HepG2 (cell line): ENCODE results near the gene MOB4. TPM values are rescaled to one million over a fixed set of nuclear protein-coding genes. Genes with fewer than 3 reads are reported as not detected.

ENCODE experiments used
- AKAP8 ChIP-seq: sonication (generic); formaldehyde crosslinking; IDR thresholded peaks from 2 replicates; pipeline ENCODE4 v1.5.1; 2020; ENCODE audit warnings: mild to moderate bottlenecking, missing genetic modification reagents
- BRD4 ChIP-seq: sonication (generic); formaldehyde crosslinking; IDR thresholded peaks from 2 replicates; pipeline ENCODE4 v1.4.0; 2020; ENCODE audit warnings: missing genetic modification reagents
- CBX5 ChIP-seq: sonication (generic); formaldehyde crosslinking; IDR thresholded peaks from 2 replicates; pipeline ENCODE4 v1.4.0; 2020; ENCODE audit warnings: missing genetic modification reagents, borderline replicate concordance
- JDP2 ChIP-seq: sonication (generic); formaldehyde crosslinking; IDR thresholded peaks from 2 replicates; pipeline ENCODE4 v1.8.1; 2022; ENCODE audit warnings: missing genetic modification reagents, borderline replicate concordance
- KAT7 ChIP-seq: IDR thresholded peaks from 2 replicates; pipeline ENCODE4 v1.6.1; 2018; ENCODE audit warnings: borderline replicate concordance, missing compliant biosample characterization
- MIER2 ChIP-seq: IDR thresholded peaks from 2 replicates; pipeline ENCODE4 v1.6.1; 2016; ENCODE audit warnings: missing biosample characterization, missing genetic modification reagents
- NFYC ChIP-seq: IDR thresholded peaks from 2 replicates; pipeline ENCODE4 v1.6.1; 2016; ENCODE audit warnings: missing genetic modification reagents, missing compliant biosample characterization
- PAX8 ChIP-seq: sonication (generic); formaldehyde crosslinking; IDR thresholded peaks from 2 replicates; pipeline ENCODE4 v1.8.0; 2022; ENCODE audit warnings: mild to moderate bottlenecking, missing genetic modification reagents, borderline replicate concordance
- PLRG1 ChIP-seq: fragments of 450-650 bp; conservative IDR thresholded peaks from 2 replicates; pipeline ENCODE4 v1.6.1; 2016
- RAD51 ChIP-seq: fragments of 450-650 bp; IDR thresholded peaks from 2 replicates; pipeline ENCODE4 v1.6.1; 2016; ENCODE audit warnings: borderline replicate concordance
- SKI ChIP-seq: fragments of 450-650 bp; IDR thresholded peaks from one replicate; pipeline ENCODE4 v1.6.1; 2018; ENCODE audit warnings: mild to moderate bottlenecking; ENCODE audit not compliant: partially characterized antibody
- ZNF562 ChIP-seq: sonication (generic); formaldehyde crosslinking; IDR thresholded peaks from 2 replicates; pipeline ENCODE4 v1.8.0; 2022; ENCODE audit warnings: missing genetic modification reagents, borderline replicate concordance
- ZNF564 ChIP-seq: sonication (generic); formaldehyde crosslinking; IDR thresholded peaks from 2 replicates; pipeline ENCODE4 v1.8.1; 2023; ENCODE audit warnings: mild to moderate bottlenecking, missing genetic modification reagents
- ZNF577 ChIP-seq: sonication (generic); formaldehyde crosslinking; IDR thresholded peaks from 2 replicates; pipeline ENCODE4 v1.4.0; 2020; ENCODE audit warnings: mild to moderate bottlenecking, low read depth, missing genetic modification reagents, borderline replicate concordance
- ZNF713 ChIP-seq: sonication (generic); formaldehyde crosslinking; IDR thresholded peaks from 2 replicates; pipeline ENCODE4 v1.4.0; 2020; ENCODE audit warnings: mild to moderate bottlenecking, missing genetic modification reagents
- ZNF841 ChIP-seq: sonication (generic); formaldehyde crosslinking; IDR thresholded peaks from 2 replicates; pipeline ENCODE4 v1.8.1; 2023; ENCODE audit warnings: missing genetic modification reagents, borderline replicate concordance
- ZSCAN21 ChIP-seq: sonication (generic); formaldehyde crosslinking; IDR thresholded peaks from 2 replicates; pipeline ENCODE4 v1.8.0; 2022; ENCODE audit warnings: mild to moderate bottlenecking, missing genetic modification reagents, moderate library complexity, borderline replicate concordance
- polyA plus RNA-seq, 8 experiments: library from polyadenylated mRNA; depleted of rRNA in 3 of 8; stranded (reverse) in 7 of 8; unstranded in 1 of 8; fragments of >200 nt; fragmentation: Illumina TruSeq in 4 of 8; extraction: Trizol in 4 of 8; gene quantifications; 2 replicates each; pipeline versions ENCODE4 v1.2.1 to v1.2.3, GENCODE V29; 2011 to 2016; ENCODE audit warnings: low read depth in 4 of 8, missing spikeins in 1 of 8, mixed read lengths in 1 of 8; ENCODE audit not compliant: insufficient read depth in 1 of 8
- total RNA-seq, 5 experiments: library from RNA; depleted of rRNA; stranded (reverse); fragments of >200 nt; fragmentation: Illumina TruSeq; extraction: Trizol; gene quantifications; 2 replicates each; pipeline ENCODE4 v1.2.3, GENCODE V29; 2016; ENCODE audit warnings: low read depth in 1 of 5
- TF ChIP-seq, protein P1 (sequence below), 2 experiments: IDR thresholded peaks; 2 replicates each; pipeline ENCODE4 v1.6.1; 2011 to 2012; ENCODE audit warnings: low read length in 2 of 2, borderline replicate concordance in 1 of 2, low read depth in 1 of 2, mild to moderate bottlenecking in 1 of 2, moderate library complexity in 1 of 2
- TF ChIP-seq, protein P2 (sequence below): sonication (generic); formaldehyde crosslinking; IDR thresholded peaks from 2 replicates; pipeline ENCODE4 v1.5.0; 2020; ENCODE audit warnings: missing genetic modification reagents
- TF ChIP-seq, protein P3 (sequence below): sonication (generic); formaldehyde crosslinking; IDR thresholded peaks from 2 replicates; pipeline ENCODE4 v1.5.0; 2020; ENCODE audit warnings: mild to moderate bottlenecking, missing genetic modification reagents
- TF ChIP-seq, protein P4 (sequence below): sonication (generic); formaldehyde crosslinking; IDR thresholded peaks from 2 replicates; pipeline ENCODE4 v1.8.1; 2023; ENCODE audit warnings: missing genetic modification reagents, inconsistent platforms, borderline replicate concordance

Gene MOB4
- total and polyA plus RNA-seq, 2 of the 13 experiments (the other 11 are each of a cell fraction or from before 2014, with no cell fraction given), result 35.7 to 38.6 TPM

DNA sequence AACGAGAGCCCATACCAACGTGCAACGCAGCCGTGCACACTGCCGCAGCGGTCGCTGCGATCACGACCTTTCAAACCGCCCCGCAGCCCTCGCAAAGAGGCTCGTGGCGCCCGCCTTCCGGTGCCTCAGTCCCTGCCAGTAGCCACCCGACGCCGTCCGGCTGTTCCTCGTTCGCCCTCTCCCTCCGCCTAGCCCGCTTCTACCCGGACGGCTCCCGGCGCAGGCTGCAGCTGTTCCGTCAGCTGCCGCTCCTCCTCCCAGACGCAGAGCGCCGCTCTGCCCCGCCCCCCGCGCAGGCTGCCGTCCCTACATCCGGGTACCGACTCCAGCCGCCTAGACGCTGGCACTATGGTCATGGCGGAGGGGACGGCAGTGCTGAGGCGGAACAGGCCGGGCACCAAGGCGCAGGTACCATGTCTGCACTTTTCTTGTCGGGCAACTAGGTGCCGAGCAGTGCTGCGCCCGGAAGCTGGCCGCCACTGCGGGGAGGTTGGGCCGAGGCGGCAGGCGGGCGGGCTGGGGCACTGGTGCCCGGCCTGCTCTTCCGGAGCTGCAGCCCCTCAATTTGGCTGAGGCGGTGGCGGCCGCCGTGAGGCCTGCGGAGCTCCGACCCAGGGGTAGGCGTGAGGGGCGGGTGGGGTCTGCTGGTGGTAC lies at the start of gene MOB4 (continued):
- TF ChIP-seq, protein P1, sequence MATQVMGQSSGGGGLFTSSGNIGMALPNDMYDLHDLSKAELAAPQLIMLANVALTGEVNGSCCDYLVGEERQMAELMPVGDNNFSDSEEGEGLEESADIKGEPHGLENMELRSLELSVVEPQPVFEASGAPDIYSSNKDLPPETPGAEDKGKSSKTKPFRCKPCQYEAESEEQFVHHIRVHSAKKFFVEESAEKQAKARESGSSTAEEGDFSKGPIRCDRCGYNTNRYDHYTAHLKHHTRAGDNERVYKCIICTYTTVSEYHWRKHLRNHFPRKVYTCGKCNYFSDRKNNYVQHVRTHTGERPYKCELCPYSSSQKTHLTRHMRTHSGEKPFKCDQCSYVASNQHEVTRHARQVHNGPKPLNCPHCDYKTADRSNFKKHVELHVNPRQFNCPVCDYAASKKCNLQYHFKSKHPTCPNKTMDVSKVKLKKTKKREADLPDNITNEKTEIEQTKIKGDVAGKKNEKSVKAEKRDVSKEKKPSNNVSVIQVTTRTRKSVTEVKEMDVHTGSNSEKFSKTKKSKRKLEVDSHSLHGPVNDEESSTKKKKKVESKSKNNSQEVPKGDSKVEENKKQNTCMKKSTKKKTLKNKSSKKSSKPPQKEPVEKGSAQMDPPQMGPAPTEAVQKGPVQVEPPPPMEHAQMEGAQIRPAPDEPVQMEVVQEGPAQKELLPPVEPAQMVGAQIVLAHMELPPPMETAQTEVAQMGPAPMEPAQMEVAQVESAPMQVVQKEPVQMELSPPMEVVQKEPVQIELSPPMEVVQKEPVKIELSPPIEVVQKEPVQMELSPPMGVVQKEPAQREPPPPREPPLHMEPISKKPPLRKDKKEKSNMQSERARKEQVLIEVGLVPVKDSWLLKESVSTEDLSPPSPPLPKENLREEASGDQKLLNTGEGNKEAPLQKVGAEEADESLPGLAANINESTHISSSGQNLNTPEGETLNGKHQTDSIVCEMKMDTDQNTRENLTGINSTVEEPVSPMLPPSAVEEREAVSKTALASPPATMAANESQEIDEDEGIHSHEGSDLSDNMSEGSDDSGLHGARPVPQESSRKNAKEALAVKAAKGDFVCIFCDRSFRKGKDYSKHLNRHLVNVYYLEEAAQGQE (IDR thresholded peaks at IDR 0.05; ENCODE audit: borderline replicate concordance in 1 of 2, low read depth in 1 of 2, low read length in 2 of 2), result no peak; a peak in 2 of 4 replicates
- TF ChIP-seq RAD51, result no peak
- TF ChIP-seq PAX8 (CRISPR knock-in tag), result peak; percentile 97
- TF ChIP-seq JDP2 (CRISPR knock-in tag), result peak; percentile 70; the same call in 1 of the 2 replicates
- 0 out of 2 replicates have a peak, but pooled peaks have one; percentile 77 for TF ChIP-seq ZNF577 (CRISPR knock-in tag)
- no peak; the same call in none of the 2 replicates for TF ChIP-seq ZNF562 (CRISPR knock-in tag)
- TF ChIP-seq ZNF564 (CRISPR knock-in tag), result peak; percentile 98
- peak; percentile 96 for TF ChIP-seq BRD4 (CRISPR knock-in tag)
- TF ChIP-seq MIER2 (CRISPR knock-in tag), result peak; percentile 66; the same call in 1 of the 2 replicates
- TF ChIP-seq AKAP8 (CRISPR knock-in tag), result peak; percentile 93
- TF ChIP-seq, protein P2, sequence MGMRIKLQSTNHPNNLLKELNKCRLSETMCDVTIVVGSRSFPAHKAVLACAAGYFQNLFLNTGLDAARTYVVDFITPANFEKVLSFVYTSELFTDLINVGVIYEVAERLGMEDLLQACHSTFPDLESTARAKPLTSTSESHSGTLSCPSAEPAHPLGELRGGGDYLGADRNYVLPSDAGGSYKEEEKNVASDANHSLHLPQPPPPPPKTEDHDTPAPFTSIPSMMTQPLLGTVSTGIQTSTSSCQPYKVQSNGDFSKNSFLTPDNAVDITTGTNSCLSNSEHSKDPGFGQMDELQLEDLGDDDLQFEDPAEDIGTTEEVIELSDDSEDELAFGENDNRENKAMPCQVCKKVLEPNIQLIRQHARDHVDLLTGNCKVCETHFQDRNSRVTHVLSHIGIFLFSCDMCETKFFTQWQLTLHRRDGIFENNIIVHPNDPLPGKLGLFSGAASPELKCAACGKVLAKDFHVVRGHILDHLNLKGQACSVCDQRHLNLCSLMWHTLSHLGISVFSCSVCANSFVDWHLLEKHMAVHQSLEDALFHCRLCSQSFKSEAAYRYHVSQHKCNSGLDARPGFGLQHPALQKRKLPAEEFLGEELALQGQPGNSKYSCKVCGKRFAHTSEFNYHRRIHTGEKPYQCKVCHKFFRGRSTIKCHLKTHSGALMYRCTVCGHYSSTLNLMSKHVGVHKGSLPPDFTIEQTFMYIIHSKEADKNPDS (CRISPR knock-in tag), result 0 out of 2 replicates have a peak, but pooled peaks have one; percentile 52
- peak; percentile 80 for TF ChIP-seq ZNF841 (CRISPR knock-in tag)
- peak; percentile 99 for TF ChIP-seq CBX5 (CRISPR knock-in tag)
- peak; percentile 99 for TF ChIP-seq ZSCAN21 (CRISPR knock-in tag)
- peak; percentile 95 for TF ChIP-seq ZNF713
- TF ChIP-seq, protein P3, sequence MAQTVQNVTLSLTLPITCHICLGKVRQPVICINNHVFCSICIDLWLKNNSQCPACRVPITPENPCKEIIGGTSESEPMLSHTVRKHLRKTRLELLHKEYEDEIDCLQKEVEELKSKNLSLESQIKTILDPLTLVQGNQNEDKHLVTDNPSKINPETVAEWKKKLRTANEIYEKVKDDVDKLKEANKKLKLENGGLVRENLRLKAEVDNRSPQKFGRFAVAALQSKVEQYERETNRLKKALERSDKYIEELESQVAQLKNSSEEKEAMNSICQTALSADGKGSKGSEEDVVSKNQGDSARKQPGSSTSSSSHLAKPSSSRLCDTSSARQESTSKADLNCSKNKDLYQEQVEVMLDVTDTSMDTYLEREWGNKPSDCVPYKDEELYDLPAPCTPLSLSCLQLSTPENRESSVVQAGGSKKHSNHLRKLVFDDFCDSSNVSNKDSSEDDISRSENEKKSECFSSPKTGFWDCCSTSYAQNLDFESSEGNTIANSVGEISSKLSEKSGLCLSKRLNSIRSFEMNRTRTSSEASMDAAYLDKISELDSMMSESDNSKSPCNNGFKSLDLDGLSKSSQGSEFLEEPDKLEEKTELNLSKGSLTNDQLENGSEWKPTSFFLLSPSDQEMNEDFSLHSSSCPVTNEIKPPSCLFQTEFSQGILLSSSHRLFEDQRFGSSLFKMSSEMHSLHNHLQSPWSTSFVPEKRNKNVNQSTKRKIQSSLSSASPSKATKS (CRISPR knock-in tag), result peak; percentile 83; the same call in 1 of the 2 replicates
- no peak for TF ChIP-seq PLRG1
- peak; percentile 96 for TF ChIP-seq SKI
- TF ChIP-seq, protein P4, sequence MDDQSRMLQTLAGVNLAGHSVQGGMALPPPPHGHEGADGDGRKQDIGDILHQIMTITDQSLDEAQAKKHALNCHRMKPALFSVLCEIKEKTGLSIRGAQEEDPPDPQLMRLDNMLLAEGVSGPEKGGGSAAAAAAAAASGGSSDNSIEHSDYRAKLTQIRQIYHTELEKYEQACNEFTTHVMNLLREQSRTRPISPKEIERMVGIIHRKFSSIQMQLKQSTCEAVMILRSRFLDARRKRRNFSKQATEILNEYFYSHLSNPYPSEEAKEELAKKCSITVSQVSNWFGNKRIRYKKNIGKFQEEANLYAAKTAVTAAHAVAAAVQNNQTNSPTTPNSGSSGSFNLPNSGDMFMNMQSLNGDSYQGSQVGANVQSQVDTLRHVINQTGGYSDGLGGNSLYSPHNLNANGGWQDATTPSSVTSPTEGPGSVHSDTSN (CRISPR knock-in tag), result 0 out of 2 replicates have a peak, but pooled peaks have one; percentile 48
- TF ChIP-seq NFYC (CRISPR knock-in tag), result peak; percentile 70
- TF ChIP-seq KAT7 (CRISPR knock-in tag), result peak; percentile 99
